HepG2 (cell line): Measurements from ENCODE around the gene SLC43A3. TPM values are rescaled to one million over a fixed set of nuclear protein-coding genes. Genes with fewer than 3 reads are reported as not detected.

Experiments used
- CENPT ChIP-seq: sonication (generic); formaldehyde crosslinking; IDR thresholded peaks from 2 replicates; pipeline ENCODE4 v1.8.0; 2022; ENCODE audit warnings: low read depth, mild to moderate bottlenecking, moderate library complexity, missing genetic modification reagents
- FOXO1 ChIP-seq: sonication (generic); formaldehyde crosslinking; IDR thresholded peaks from 2 replicates; pipeline ENCODE4 v1.4.0; 2020; ENCODE audit warnings: missing genetic modification reagents
- GLI4 ChIP-seq: sonication (generic); formaldehyde crosslinking; IDR thresholded peaks from 2 replicates; pipeline ENCODE4 v1.5.1; 2020; ENCODE audit warnings: missing genetic modification reagents, mild to moderate bottlenecking, moderate library complexity, borderline replicate concordance
- GMEB1 ChIP-seq: sonication (generic); formaldehyde crosslinking; IDR thresholded peaks from 2 replicates; pipeline ENCODE4 v1.5.1; 2020; ENCODE audit warnings: missing genetic modification reagents, mild to moderate bottlenecking, borderline replicate concordance
- HMG20A ChIP-seq: IDR thresholded peaks from 2 replicates; pipeline ENCODE4 v1.6.1; 2016; ENCODE audit warnings: borderline replicate concordance
- HNRNPK ChIP-seq: fragments of 200-400 bp; formaldehyde crosslinking; IDR thresholded peaks from 2 replicates; pipeline ENCODE4 v1.6.1; 2018; ENCODE audit warnings: low read length, low read depth, moderate library complexity, mild to moderate bottlenecking; ENCODE audit not compliant: poor library complexity, severe bottlenecking
- KAT7 ChIP-seq: IDR thresholded peaks from 2 replicates; pipeline ENCODE4 v1.6.1; 2018; ENCODE audit warnings: borderline replicate concordance, missing compliant biosample characterization
- MATR3 ChIP-seq: sonication (generic); formaldehyde crosslinking; IDR thresholded peaks from 2 replicates; pipeline ENCODE4 v1.4.0; 2020; ENCODE audit warnings: missing genetic modification reagents
- RAD21 ChIP-seq: fragments of 450-650 bp; formaldehyde crosslinking; IDR thresholded peaks from 2 replicates; pipeline ENCODE4 v1.5.0; 2020; ENCODE audit warnings: mild to moderate bottlenecking
- REPIN1 ChIP-seq: sonication (generic); formaldehyde crosslinking; IDR thresholded peaks from 2 replicates; pipeline ENCODE4 v1.8.0; 2022; ENCODE audit warnings: missing genetic modification reagents, low read depth, mild to moderate bottlenecking, borderline replicate concordance
- TERF1 ChIP-seq: sonication (generic); formaldehyde crosslinking; IDR thresholded peaks from 2 replicates; pipeline ENCODE4 v1.8.0; 2022; ENCODE audit warnings: mild to moderate bottlenecking, missing genetic modification reagents, moderate library complexity
- TRIM22 ChIP-seq: fragments of 450-650 bp; IDR thresholded peaks from 2 replicates; pipeline ENCODE4 v1.6.1; 2017
- ZBTB38 ChIP-seq: sonication (generic); formaldehyde crosslinking; IDR thresholded peaks from 2 replicates; pipeline ENCODE4 v1.5.1; 2020; ENCODE audit warnings: mild to moderate bottlenecking, missing genetic modification reagents
- ZFP36 ChIP-seq: fragments of 150-350 bp; IDR thresholded peaks from 2 replicates; pipeline ENCODE4 v1.6.1; 2018; ENCODE audit warnings: borderline replicate concordance, low read length, low read depth; ENCODE audit not compliant: partially characterized antibody
- ZNF558 ChIP-seq: sonication (generic); formaldehyde crosslinking; IDR thresholded peaks from 2 replicates; pipeline ENCODE4 v1.9.0; 2022; ENCODE audit warnings: mild to moderate bottlenecking, missing genetic modification reagents, borderline replicate concordance
- ZNF598 ChIP-seq: sonication (generic); formaldehyde crosslinking; IDR thresholded peaks from 2 replicates; pipeline ENCODE4 v1.5.1; 2020; ENCODE audit warnings: mild to moderate bottlenecking, missing genetic modification reagents, borderline replicate concordance
- ZSCAN25 ChIP-seq: sonication (generic); formaldehyde crosslinking; IDR thresholded peaks from 2 replicates; pipeline ENCODE4 v1.8.0; 2022; ENCODE audit warnings: mild to moderate bottlenecking, missing genetic modification reagents
- polyA plus RNA-seq, 8 experiments: library from polyadenylated mRNA; depleted of rRNA in 3 of 8; stranded (reverse) in 7 of 8; unstranded in 1 of 8; fragments of >200 nt; fragmentation: Illumina TruSeq in 4 of 8; extraction: Trizol in 4 of 8; gene quantifications; 2 replicates each; pipeline versions ENCODE4 v1.2.1 to v1.2.3, GENCODE V29; 2011 to 2016; ENCODE audit warnings: low read depth in 4 of 8, missing spikeins in 1 of 8, mixed read lengths in 1 of 8; ENCODE audit not compliant: insufficient read depth in 1 of 8
- total RNA-seq, 5 experiments: library from RNA; depleted of rRNA; stranded (reverse); fragments of >200 nt; fragmentation: Illumina TruSeq; extraction: Trizol; gene quantifications; 2 replicates each; pipeline ENCODE4 v1.2.3, GENCODE V29; 2016; ENCODE audit warnings: low read depth in 1 of 5
- TF ChIP-seq, protein P1 (sequence below): sonication (generic); formaldehyde crosslinking; IDR thresholded peaks from 2 replicates; pipeline ENCODE4 v1.5.0; 2020; ENCODE audit warnings: missing genetic modification reagents, mild to moderate bottlenecking, borderline replicate concordance
- TF ChIP-seq, protein P2 (sequence below): sonication (generic); formaldehyde crosslinking; IDR thresholded peaks from 2 replicates; pipeline ENCODE4 v1.9.0; 2021; ENCODE audit warnings: missing genetic modification reagents, borderline replicate concordance

Gene SLC43A3
- total and polyA plus RNA-seq, 2 of the 13 experiments (the other 11 are each of a cell fraction or from before 2014, with no cell fraction given) = 2.6 TPM; not detected in 1

DNA sequence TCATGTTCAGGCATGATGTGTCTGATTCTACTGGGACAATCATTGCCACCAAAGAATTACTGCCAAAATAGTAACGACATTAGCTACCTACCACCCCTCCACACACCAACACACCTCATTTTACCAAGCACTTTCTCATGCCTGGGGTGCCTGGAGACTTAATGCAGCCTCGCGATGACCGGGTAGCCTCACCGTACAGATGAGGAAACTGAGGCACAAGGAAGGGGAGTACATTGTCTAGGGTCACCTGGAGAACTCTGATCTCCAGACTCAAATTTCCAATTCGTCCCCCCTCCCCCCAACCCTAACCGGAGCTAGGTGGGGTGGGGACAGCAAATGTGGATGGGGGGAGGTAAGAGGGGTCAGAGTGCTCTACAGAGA is 30.7 kb upstream of the SLC43A3 start (continued):
- TF ChIP-seq, protein P1, sequence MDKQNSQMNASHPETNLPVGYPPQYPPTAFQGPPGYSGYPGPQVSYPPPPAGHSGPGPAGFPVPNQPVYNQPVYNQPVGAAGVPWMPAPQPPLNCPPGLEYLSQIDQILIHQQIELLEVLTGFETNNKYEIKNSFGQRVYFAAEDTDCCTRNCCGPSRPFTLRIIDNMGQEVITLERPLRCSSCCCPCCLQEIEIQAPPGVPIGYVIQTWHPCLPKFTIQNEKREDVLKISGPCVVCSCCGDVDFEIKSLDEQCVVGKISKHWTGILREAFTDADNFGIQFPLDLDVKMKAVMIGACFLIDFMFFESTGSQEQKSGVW = no peak
- TF ChIP-seq KAT7 (CRISPR knock-in tag) (no peak), ZBTB38 (0 out of 2 replicates have a peak, but pooled peaks have one; percentile 7), RAD21 (no peak), ZNF598 (peak; percentile 74; the same call in 1 of the 2 replicates), TERF1 (CRISPR knock-in tag) (no peak), MATR3 (CRISPR knock-in tag) (no peak), REPIN1 (CRISPR knock-in tag) (no peak), ZNF558 (CRISPR knock-in tag) (no peak), ZFP36 (no peak), ZSCAN25 (CRISPR knock-in tag) (0 out of 2 replicates have a peak, but pooled peaks have one; percentile 60), FOXO1 (CRISPR knock-in tag) (0 out of 2 replicates have a peak, but pooled peaks have one; percentile 1), TRIM22 (no peak), GLI4 (CRISPR knock-in tag) (no peak), HNRNPK (no peak), HMG20A (CRISPR knock-in tag) (no peak), CENPT (CRISPR knock-in tag) (no peak), GMEB1 (CRISPR knock-in tag) (no peak)
- TF ChIP-seq, protein P2, sequence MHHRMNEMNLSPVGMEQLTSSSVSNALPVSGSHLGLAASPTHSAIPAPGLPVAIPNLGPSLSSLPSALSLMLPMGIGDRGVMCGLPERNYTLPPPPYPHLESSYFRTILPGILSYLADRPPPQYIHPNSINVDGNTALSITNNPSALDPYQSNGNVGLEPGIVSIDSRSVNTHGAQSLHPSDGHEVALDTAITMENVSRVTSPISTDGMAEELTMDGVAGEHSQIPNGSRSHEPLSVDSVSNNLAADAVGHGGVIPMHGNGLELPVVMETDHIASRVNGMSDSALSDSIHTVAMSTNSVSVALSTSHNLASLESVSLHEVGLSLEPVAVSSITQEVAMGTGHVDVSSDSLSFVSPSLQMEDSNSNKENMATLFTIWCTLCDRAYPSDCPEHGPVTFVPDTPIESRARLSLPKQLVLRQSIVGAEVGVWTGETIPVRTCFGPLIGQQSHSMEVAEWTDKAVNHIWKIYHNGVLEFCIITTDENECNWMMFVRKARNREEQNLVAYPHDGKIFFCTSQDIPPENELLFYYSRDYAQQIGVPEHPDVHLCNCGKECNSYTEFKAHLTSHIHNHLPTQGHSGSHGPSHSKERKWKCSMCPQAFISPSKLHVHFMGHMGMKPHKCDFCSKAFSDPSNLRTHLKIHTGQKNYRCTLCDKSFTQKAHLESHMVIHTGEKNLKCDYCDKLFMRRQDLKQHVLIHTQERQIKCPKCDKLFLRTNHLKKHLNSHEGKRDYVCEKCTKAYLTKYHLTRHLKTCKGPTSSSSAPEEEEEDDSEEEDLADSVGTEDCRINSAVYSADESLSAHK (CRISPR knock-in tag) = no peak
